Progenitor cell of endocrine pancreas (in vitro differentiated cells): ENCODE data around the gene PPAN. TPM values are rescaled to one million over a fixed set of nuclear protein-coding genes. Genes with fewer than 3 reads are reported as not detected.

Source experiments
- DNase-seq: peaks from one replicate; pipeline ENCODE4 v3.0.0; 2021; ENCODE audit warnings: low spot score; ENCODE audit not compliant: unreplicated experiment
- H3K27ac Mint-ChIP-seq: 2 replicates; pipeline ENCODE4 v1.8.0; 2021; ENCODE audit warnings: mild to moderate bottlenecking, moderate library complexity, mixed read lengths
- H3K27me3 Mint-ChIP-seq: 2 replicates; pipeline ENCODE4 v1.8.0; 2021; ENCODE audit warnings: mixed read lengths
- H3K36me3 Mint-ChIP-seq: 2 replicates; pipeline ENCODE4 v1.8.0; 2022; ENCODE audit warnings: mixed read lengths; ENCODE audit not compliant: insufficient read depth
- H3K4me1 Mint-ChIP-seq: 2 replicates; pipeline ENCODE4 v1.8.0; 2021; ENCODE audit warnings: low read depth, mixed read lengths
- H3K4me3 Mint-ChIP-seq: 2 replicates; pipeline ENCODE4 v1.8.0; 2021; ENCODE audit warnings: low read depth, mild to moderate bottlenecking, moderate library complexity, mixed read lengths
- H3K9me3 Mint-ChIP-seq: 2 replicates; pipeline ENCODE4 v1.8.0; 2021; ENCODE audit warnings: low read depth, mixed read lengths
- CTCF ChIP-seq: fragments of 200-600 bp; sonication (generic); IDR thresholded peaks from one replicate; pipeline ENCODE4 v1.5.0; 2021; ENCODE audit warnings: antibody characterized with exemption, mild to moderate bottlenecking; ENCODE audit not compliant: unreplicated experiment
- total RNA-seq: library from RNA; stranded (reverse); gene quantifications from 2 replicates; pipeline ENCODE4 v1.2.1, GENCODE V29; 2021

PPAN gene
- total RNA-seq, 1 donor from 2014 or later = 51.5 TPM

- Mint-ChIP-seq H3K4me3 (no peak overlapping the region), H3K4me1 (no peaks in the 10 kb centered on the region), H3K36me3 (peaks cover 26% of the 10 kb centered on the region), H3K27me3 (no peaks in the 10 kb centered on the region), H3K27ac (no peak overlapping the region), H3K9me3 (no peaks in the 10 kb centered on the region)
- no peak for TF ChIP-seq CTCF
- no peak for DNase-seq
Observed at GRCh38 chr19:10149427-10149826, 43.3 kb downstream of the PPAN start.

- DNase-seq = no peak
- Mint-ChIP-seq H3K9me3 (no peaks in the 10 kb centered on the region), H3K4me3 (no peak overlapping the region), H3K36me3 (peaks cover 25% of the 10 kb centered on the region), H3K27ac (no peak overlapping the region), H3K27me3 (no peaks in the 10 kb centered on the region), H3K4me1 (no peaks in the 10 kb centered on the region)
- no peak for TF ChIP-seq CTCF
Observed at GRCh38 chr19:10151521-10151920, 45.4 kb downstream of the PPAN start.

GRCh38 chr19:10152100-10152499 is 45.9 kb downstream of the PPAN start:
- no peak for DNase-seq
- peaks cover 25% of the 10 kb centered on the region for H3K36me3 Mint-ChIP-seq
- H3K4me1 Mint-ChIP-seq = no peaks in the 10 kb centered on the region
- no peak overlapping the region for H3K27ac Mint-ChIP-seq
- no peak for TF ChIP-seq CTCF
- no peaks in the 10 kb centered on the region for H3K27me3 Mint-ChIP-seq
- H3K4me3 Mint-ChIP-seq = no peak overlapping the region
- no peaks in the 10 kb centered on the region for H3K9me3 Mint-ChIP-seq

- DNase-seq = no peak
- no peak overlapping the region for H3K27ac Mint-ChIP-seq
- H3K9me3 Mint-ChIP-seq = no peaks in the 10 kb centered on the region
- peaks cover 25% of the 10 kb centered on the region for H3K36me3 Mint-ChIP-seq
- no peak for TF ChIP-seq CTCF
- no peak overlapping the region for H3K4me3 Mint-ChIP-seq
- H3K4me1 Mint-ChIP-seq = no peaks in the 10 kb centered on the region
- no peaks in the 10 kb centered on the region for H3K27me3 Mint-ChIP-seq
Observed at GRCh38 chr19:10155839-10156238, 49.7 kb downstream of the PPAN start.

- no peak for DNase-seq
- Mint-ChIP-seq H3K36me3 (peaks cover 23% of the 10 kb centered on the region), H3K27me3 (no peaks in the 10 kb centered on the region), H3K9me3 (no peaks in the 10 kb centered on the region), H3K4me1 (no peaks in the 10 kb centered on the region), H3K27ac (no peak overlapping the region), H3K4me3 (no peak overlapping the region)
- TF ChIP-seq CTCF = no peak
Observed at GRCh38 chr19:10158071-10158470, 51.9 kb downstream of the PPAN start.

- no peaks in the 10 kb centered on the region for H3K9me3 Mint-ChIP-seq
- no peak for TF ChIP-seq CTCF
- H3K4me3 Mint-ChIP-seq = no peak overlapping the region
- no peak overlapping the region for H3K27ac Mint-ChIP-seq
- DNase-seq = no peak
- H3K27me3 Mint-ChIP-seq = no peaks in the 10 kb centered on the region
- no peaks in the 10 kb centered on the region for H3K4me1 Mint-ChIP-seq
- peaks cover 21% of the 10 kb centered on the region for H3K36me3 Mint-ChIP-seq
Observed at GRCh38 chr19:10158485-10158884, 52.3 kb downstream of the PPAN start.
